ENCODE data around the gene ECEL1. TPM values are rescaled to one million over a fixed set of nuclear protein-coding genes. Genes with fewer than 3 reads are reported as not detected.

ECEL1 gene
- total RNA-seq, 3 donors from 2014 or later: 0.16 to 0.24 TPM; not detected in 1

DNA sequence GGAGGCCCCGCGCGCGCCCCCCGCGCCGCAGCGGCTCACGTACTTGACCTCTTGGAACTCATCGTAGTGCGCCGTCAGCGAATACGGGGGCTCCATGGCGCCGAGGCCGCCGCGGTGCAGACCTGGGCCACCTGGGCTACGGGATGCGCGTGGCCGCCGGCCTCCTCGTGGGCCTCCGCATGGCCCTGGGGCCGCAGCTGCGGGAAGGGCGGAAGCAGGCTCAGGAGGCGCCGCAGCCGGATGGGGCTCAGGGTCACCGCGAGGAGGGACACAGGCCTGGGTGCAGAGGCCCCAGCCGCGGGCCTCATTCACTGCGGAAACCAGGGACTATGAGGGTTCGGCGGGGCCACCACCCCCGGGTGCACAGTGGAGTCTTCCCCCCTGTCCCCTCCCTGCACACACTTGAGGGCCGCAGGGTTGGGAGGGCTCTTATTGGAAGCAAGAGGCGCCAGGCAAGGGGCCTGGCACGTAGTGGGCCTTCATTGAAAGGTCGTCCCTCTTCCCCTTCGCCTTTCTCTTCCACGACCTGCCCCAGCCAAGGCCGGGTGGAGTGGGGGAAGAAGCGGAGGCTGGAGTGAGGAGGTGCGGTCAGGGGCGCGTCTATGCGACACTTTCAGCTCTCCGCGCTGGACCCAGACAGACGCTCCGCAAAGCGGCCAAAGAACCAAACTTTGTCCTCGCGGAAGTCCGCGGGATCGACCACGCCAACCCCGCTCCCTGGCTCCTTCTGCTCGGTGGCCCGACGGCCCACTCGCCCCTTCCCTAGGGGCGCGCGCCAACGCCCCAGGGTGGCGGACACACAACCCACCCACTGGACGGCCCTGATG, 863 bp downstream of the ECEL1 start:
- intact Hi-C loops (cut with DNase I, micrococcal nuclease): no loop called here
- H3K4me3 ChIP-seq: no peak overlapping the region
- H3K36me3 ChIP-seq (ENCODE audit: low read depth): no peaks in the 10 kb centered on the region
- peaks cover 5% of the 10 kb centered on the region for H3K4me1 ChIP-seq (ENCODE audit: low read depth)
- no peak for TF ChIP-seq CTCF (IDR thresholded peaks at IDR 0.05)
- ATAC-seq (no peak), DNase-seq (peak in 1 of 3 donors; percentile 11)
- H3K9me3 ChIP-seq: no peaks in the 10 kb centered on the region

GRCh38 chr2:232485757-232486557, 1.7 kb downstream of the ECEL1 start:
- Histone ChIP-seq H3K4me3 (no peak overlapping the region), H3K4me1 (ENCODE audit: low read depth) (peaks cover 5% of the 10 kb centered on the region), H3K9me3 (no peaks in the 10 kb centered on the region), H3K36me3 (ENCODE audit: low read depth) (no peaks in the 10 kb centered on the region)
- no peak for ATAC-seq
- DNase-seq: peak in 1 of 3 donors; percentile 12
- no peak for TF ChIP-seq CTCF (IDR thresholded peaks at IDR 0.05)
- intact Hi-C loops (cut with DNase I, micrococcal nuclease): no loop called here

- no peaks in the 10 kb centered on the region for H3K9me3 ChIP-seq
- H3K4me3 ChIP-seq: no peak overlapping the region
- TF ChIP-seq CTCF (IDR thresholded peaks at IDR 0.05): no peak
- ATAC-seq (no peak), DNase-seq (peak in 1 of 3 donors; percentile 4)
- H3K4me1 ChIP-seq (ENCODE audit: low read depth): peaks cover 5% of the 10 kb centered on the region
- H3K36me3 ChIP-seq (ENCODE audit: low read depth): no peaks in the 10 kb centered on the region
- intact Hi-C loops (cut with DNase I, micrococcal nuclease): no loop called here
These were observed 2.3 kb downstream of the ECEL1 start for GRCh38 chr2:232485348-232485756.

GRCh38 chr2:232484628-232485347, 2.8 kb downstream of the ECEL1 start:
- ATAC-seq: no peak
- peak in 1 of 3 donors; percentile 13 for DNase-seq
- H3K36me3 ChIP-seq (ENCODE audit: low read depth): no peaks in the 10 kb centered on the region
- H3K9me3 ChIP-seq: no peaks in the 10 kb centered on the region
- intact Hi-C loops (cut with DNase I, micrococcal nuclease): no loop called here
- H3K4me1 ChIP-seq (ENCODE audit: low read depth): peaks cover 5% of the 10 kb centered on the region
- H3K4me3 ChIP-seq: no peak overlapping the region
- no peak for TF ChIP-seq CTCF (IDR thresholded peaks at IDR 0.05)

DNA sequence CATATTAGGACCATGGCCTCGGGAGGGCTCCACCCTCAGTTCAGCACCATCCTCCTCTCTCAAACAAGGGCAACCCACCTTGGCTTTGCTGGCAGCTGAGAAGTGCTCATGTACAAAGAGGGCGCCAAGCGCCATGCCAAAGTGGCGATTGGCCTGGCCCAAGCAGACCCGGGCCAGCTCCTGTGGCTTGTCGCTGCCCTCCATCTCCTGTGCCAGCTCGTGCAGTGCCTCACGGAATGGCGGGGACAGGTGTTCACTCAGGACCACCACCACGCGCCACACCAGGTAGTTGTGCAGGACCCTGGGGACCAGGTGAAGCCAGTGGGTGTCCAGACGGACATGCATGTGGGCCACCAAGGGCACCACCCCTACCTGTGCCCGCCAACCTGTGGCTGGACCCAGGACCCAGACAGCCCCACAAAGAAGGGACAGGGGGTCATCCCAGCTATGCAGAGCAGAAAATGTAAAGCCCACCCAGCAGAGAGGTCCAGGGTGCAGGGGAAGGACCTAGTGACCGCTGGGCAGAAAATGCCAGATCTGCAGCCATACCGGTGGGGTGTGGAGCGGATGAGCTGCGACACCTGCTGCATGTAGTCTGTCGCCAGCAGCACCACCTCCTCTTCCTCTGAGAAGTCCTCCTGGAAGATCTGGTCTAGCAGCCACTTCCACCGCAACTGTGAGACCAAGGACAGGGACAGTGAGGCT, 3.6 kb downstream of the ECEL1 start:
- TF ChIP-seq CTCF (IDR thresholded peaks at IDR 0.05): no peak
- ATAC-seq (no peak), DNase-seq (peak in 2 of 3 donors; percentile 3 to 36)
- no peaks in the 10 kb centered on the region for H3K9me3 ChIP-seq
- intact Hi-C loops (cut with DNase I, micrococcal nuclease): no loop called here
- H3K4me3 ChIP-seq: no peak overlapping the region
- H3K4me1 ChIP-seq (ENCODE audit: low read depth): peaks cover 5% of the 10 kb centered on the region
- no peaks in the 10 kb centered on the region for H3K36me3 ChIP-seq (ENCODE audit: low read depth)

All from mucosa of descending colon (tissue), 3 donors.